K562 (cell line): ENCODE data around the gene ABLIM2. TPM values are rescaled to one million over a fixed set of nuclear protein-coding genes. Genes with fewer than 3 reads are reported as not detected.

Experiments used
- ATAC-seq: fragments of 200-7000 bp; cut with Tn5 transposase; 3 replicates; pipeline ENCODE4 v1.9.1; 2020; ENCODE audit warnings: moderate library complexity
- BruUV-seq: library from RNA; stranded (reverse); fragments of 400-500 nt; replicated peaks from 2 replicates; lab custom pipeline; 2021; lab: Mats Ljungman, UMichigan
- CTCF ChIA-PET: fragments of 300-600 bp; formaldehyde crosslinking; extraction: SDS; loops from one replicate; lab custom pipeline; 2021; ENCODE audit warnings: low intra/inter-chr PET ratio; lab: Yijun Ruan, JAX
- POLR2A ChIA-PET: fragments of 300-600, 350-650 bp; sonication (Branson Sonifier 250); formaldehyde crosslinking; extraction: SDS; loops from one replicate; lab custom pipeline; 2021; ENCODE audit warnings: antibody characterized with exemption, inconsistent platforms; lab: Yijun Ruan, JAX
- DNase-seq, 4 experiments: peaks; one replicate each; pipeline versions ENCODE4 v3.0.0 to v3.0.0-alpha.2; 2011 to 2018; ENCODE audit warnings: low spot score in 3 of 4, mixed read lengths in 3 of 4; ENCODE audit errors: extremely low read depth in 1 of 4
- FAIRE-seq: peaks from 2 replicates; lab custom pipeline; 2011; peaks lifted over from hg19 to GRCh38; lab: Jason Lieb, UNC
- H2AFZ ChIP-seq: 2 replicates; pipeline ENCODE4 v1.6.0; 2011; ENCODE audit warnings: low read depth, low read length, control low read depth, inconsistent platforms
- H3K27ac ChIP-seq: fragments of 200-600 bp; 3 replicates; pipeline ENCODE4 v1.8.0; 2011; ENCODE audit warnings: low read depth, mild to moderate bottlenecking, control low read depth, inconsistent platforms, low read length, moderate library complexity, mixed read lengths; ENCODE audit errors: extremely low read depth
- H3K27me3 ChIP-seq, 2 experiments: fragments of 300-600 bp in 1 of 2; 2 replicates in 1 of 2; 3 replicates in 1 of 2; pipeline versions ENCODE4 v1.6.0 to v1.8.0; 2011; ENCODE audit warnings: inconsistent platforms in 2 of 2, low read length in 2 of 2, mild to moderate bottlenecking in 1 of 2, mixed read lengths in 1 of 2, moderate library complexity in 1 of 2; ENCODE audit not compliant: control insufficient read depth in 2 of 2, insufficient read depth in 2 of 2
- H3K36me3 ChIP-seq: fragments of 300-600 bp; 3 replicates; pipeline ENCODE4 v1.8.0; 2011; ENCODE audit warnings: mild to moderate bottlenecking, low read length, inconsistent platforms; ENCODE audit not compliant: control insufficient read depth, insufficient read depth
- H3K4me1 ChIP-seq, 2 experiments: fragments of 200-600 bp in 1 of 2; replicated peaks in 1 of 2; 2 replicates in 1 of 2; 3 replicates in 1 of 2; pipeline versions ENCODE4 v1.5.1 to v1.8.0; 2011; ENCODE audit warnings: inconsistent platforms in 2 of 2, low read length in 2 of 2, mild to moderate bottlenecking in 1 of 2, mixed read lengths in 1 of 2, moderate library complexity in 1 of 2; ENCODE audit not compliant: control insufficient read depth in 2 of 2, insufficient read depth in 2 of 2
- H3K4me2 ChIP-seq: 2 replicates; pipeline ENCODE4 v1.6.1; 2011; ENCODE audit warnings: low read length, control low read depth, inconsistent platforms, mixed read lengths; ENCODE audit not compliant: insufficient read depth
- H3K4me3 ChIP-seq: fragments of 200-600 bp; sonication (generic), shearing (Covaris generic); 2 replicates; pipeline ENCODE4 v1.5.1; 2016; ENCODE audit warnings: control low read depth, inconsistent platforms
- H3K79me2 ChIP-seq: fragments of 200-600 bp; 3 replicates; pipeline ENCODE4 v1.8.0; 2011; ENCODE audit warnings: low read length, inconsistent platforms; ENCODE audit not compliant: control insufficient read depth, insufficient read depth
- H3K9ac ChIP-seq, 2 experiments: 2 replicates each; pipeline versions ENCODE4 v1.6.0 to v1.6.1; 2011; ENCODE audit warnings: low read depth in 2 of 2, low read length in 2 of 2, control low read depth in 1 of 2, inconsistent platforms in 1 of 2, mild to moderate bottlenecking in 1 of 2, mixed read lengths in 1 of 2; ENCODE audit not compliant: insufficient read depth in 1 of 2
- H3K9me1 ChIP-seq: one replicate; pipeline ENCODE4 v1.6.0; 2011; ENCODE audit warnings: inconsistent platforms, mild to moderate bottlenecking, low read length, moderate library complexity; ENCODE audit not compliant: control insufficient read depth, insufficient read depth
- H3K9me3 ChIP-seq: replicated peaks from 2 replicates; pipeline ENCODE4 v1.5.1; 2011; ENCODE audit warnings: low read depth, low read length, inconsistent platforms; ENCODE audit not compliant: control insufficient read depth, insufficient read depth
- H4K20me1 ChIP-seq: replicated peaks from 2 replicates; pipeline ENCODE4 v1.6.1; 2011; ENCODE audit warnings: low read length, inconsistent platforms, mixed read lengths; ENCODE audit not compliant: control insufficient read depth, insufficient read depth
- CHD2 ChIP-seq: IDR thresholded peaks from 2 replicates; pipeline ENCODE4 v1.6.1; 2011; ENCODE audit warnings: low read depth, low read length
- E2F3 ChIP-seq: fragments of 250-450 bp; sonication (Bioruptor Pico); IDR thresholded peaks from 2 replicates; pipeline ENCODE4 v1.4.0; 2020; ENCODE audit warnings: mild to moderate bottlenecking
- HDAC6 ChIP-seq: IDR thresholded peaks from 2 replicates; pipeline ENCODE4 v1.6.1; 2012; ENCODE audit warnings: low read depth, mild to moderate bottlenecking, control low read depth, inconsistent platforms, low read length, moderate library complexity
- HIVEP1 ChIP-seq: fragments of 250-450 bp; sonication (Bioruptor Pico); IDR thresholded peaks from 2 replicates; pipeline ENCODE4 v1.4.0; 2020; ENCODE audit warnings: mild to moderate bottlenecking
- MCM3 ChIP-seq: fragments of 450-650 bp; IDR thresholded peaks from 2 replicates; pipeline ENCODE4 v1.6.1; 2016
- NEUROD1 ChIP-seq: fragments of 150-350 bp; IDR thresholded peaks from 2 replicates; pipeline ENCODE4 v1.6.1; 2014; ENCODE audit warnings: borderline replicate concordance, low read length, low read depth; ENCODE audit not compliant: partially characterized antibody
- NFIC ChIP-seq: fragments of 450-650 bp; IDR thresholded peaks from 2 replicates; pipeline ENCODE4 v1.6.1; 2017; ENCODE audit warnings: mild to moderate bottlenecking, inconsistent platforms
- POLR3A ChIP-seq: IDR thresholded peaks from 2 replicates; pipeline ENCODE4 v1.6.1; 2011; ENCODE audit warnings: borderline replicate concordance, mild to moderate bottlenecking, moderate library complexity; ENCODE audit not compliant: insufficient read length, insufficient read depth; ENCODE audit errors: extremely low read depth
- ZC3H11A ChIP-seq: IDR thresholded peaks from 2 replicates; pipeline ENCODE4 v1.6.1; 2012; ENCODE audit warnings: low read depth, low read length, improper control_type of control experiment
- ZKSCAN8 ChIP-seq: fragments of 200-800 bp; sonication (Bioruptor generic); IDR thresholded peaks from 2 replicates; pipeline ENCODE4 v1.6.1; 2016; ENCODE audit warnings: missing genetic modification characterization, missing compliant biosample characterization
- ZNF184 ChIP-seq: sonication (generic); formaldehyde crosslinking; IDR thresholded peaks from 2 replicates; pipeline ENCODE4 v1.5.0; 2020; ENCODE audit warnings: missing genetic modification reagents
- ZNF239 ChIP-seq: fragments of 250-450 bp; sonication (Bioruptor Pico); IDR thresholded peaks from 2 replicates; pipeline ENCODE4 v1.4.0; 2020; ENCODE audit warnings: mild to moderate bottlenecking
- ZNF695 ChIP-seq: fragments of 450-650 bp; formaldehyde crosslinking; IDR thresholded peaks from 2 replicates; pipeline ENCODE4 v1.4.0; 2020; ENCODE audit warnings: mild to moderate bottlenecking, moderate library complexity
- WGBS: fragments of 100-300 bp; shearing (Covaris generic); methylation state at CpG from one replicate; pipeline ENCODE4 v1.1.6; 2016; ENCODE audit warnings: low coverage, mixed read lengths; ENCODE audit not compliant: insufficient coverage; ENCODE audit errors: missing lambda C conversion rate; 5-methylcytosine and 5-hydroxymethylcytosine counted together
- in situ Hi-C: fragments of 300-500 bp; cut with MboI; formaldehyde crosslinking; loops from 4 replicates; pipeline ENCODE4 v1.15.0; 2018; ENCODE audit warnings: inconsistent platforms, mixed read lengths
- intact Hi-C: fragments of 100-400 bp; cut with micrococcal nuclease; formaldehyde crosslinking; loops from 2 replicates; pipeline ENCODE4 v1.14.2; 2022
- polyA plus RNA-seq, 8 experiments: library from polyadenylated mRNA; depleted of rRNA in 4 of 8; stranded (reverse) in 5 of 8; unstranded in 3 of 8; fragments of >200 nt; fragmentation: Nextera tagmentation in 2 of 8; fragmentation: Illumina TruSeq in 1 of 8; extraction: Ambion mirVana in 2 of 8; extraction: Trizol in 1 of 8; gene quantifications; 2 replicates each; pipeline versions ENCODE4 v1.2.1 to v1.2.3, GENCODE V29; 2011 to 2014; ENCODE audit warnings: inconsistent platforms in 1 of 8, missing spikeins in 1 of 8
- total RNA-seq, 7 experiments: library from RNA; depleted of rRNA in 6 of 7; stranded (reverse); fragments of >200 nt in 6 of 7; fragmentation: Illumina TruSeq in 2 of 7; extraction: Trizol in 2 of 7; gene quantifications; 2 replicates each; pipeline versions ENCODE4 v1.2.1 to v1.2.3, GENCODE V29; 2011 to 2021; ENCODE audit warnings: low replicate concordance in 1 of 7
- TF ChIP-seq, protein P1 (sequence below): sonication (generic); formaldehyde crosslinking; IDR thresholded peaks from 2 replicates; pipeline ENCODE4 v1.8.0; 2022; ENCODE audit warnings: mild to moderate bottlenecking, missing genetic modification reagents, borderline replicate concordance

Gene ABLIM2
- total and polyA plus RNA-seq, 9 of the 15 experiments (the other 6 are each of a cell fraction or from before 2014, with no cell fraction given): not detected

DNA sequence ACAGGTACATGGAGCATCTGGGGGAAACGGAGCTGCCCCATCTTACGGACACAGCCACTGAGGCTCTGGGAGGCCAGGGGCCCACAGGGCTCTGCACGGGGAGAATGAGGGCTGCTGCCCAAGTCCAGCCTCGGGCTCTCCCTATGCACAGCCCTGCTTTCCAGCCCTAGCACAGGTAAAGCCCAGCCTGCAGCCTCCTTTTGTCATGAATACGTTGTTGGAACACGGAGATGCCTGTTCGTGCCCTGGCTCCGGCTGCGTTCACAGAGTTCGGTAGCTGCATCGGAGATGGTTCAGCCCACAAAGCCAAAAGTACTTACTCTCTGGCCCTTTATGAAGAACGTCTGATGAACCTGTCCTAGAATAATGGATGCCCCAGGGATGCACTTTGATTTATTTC is 150.2 kb downstream of the ABLIM2 start (continued):
- TF ChIP-seq, protein P1, sequence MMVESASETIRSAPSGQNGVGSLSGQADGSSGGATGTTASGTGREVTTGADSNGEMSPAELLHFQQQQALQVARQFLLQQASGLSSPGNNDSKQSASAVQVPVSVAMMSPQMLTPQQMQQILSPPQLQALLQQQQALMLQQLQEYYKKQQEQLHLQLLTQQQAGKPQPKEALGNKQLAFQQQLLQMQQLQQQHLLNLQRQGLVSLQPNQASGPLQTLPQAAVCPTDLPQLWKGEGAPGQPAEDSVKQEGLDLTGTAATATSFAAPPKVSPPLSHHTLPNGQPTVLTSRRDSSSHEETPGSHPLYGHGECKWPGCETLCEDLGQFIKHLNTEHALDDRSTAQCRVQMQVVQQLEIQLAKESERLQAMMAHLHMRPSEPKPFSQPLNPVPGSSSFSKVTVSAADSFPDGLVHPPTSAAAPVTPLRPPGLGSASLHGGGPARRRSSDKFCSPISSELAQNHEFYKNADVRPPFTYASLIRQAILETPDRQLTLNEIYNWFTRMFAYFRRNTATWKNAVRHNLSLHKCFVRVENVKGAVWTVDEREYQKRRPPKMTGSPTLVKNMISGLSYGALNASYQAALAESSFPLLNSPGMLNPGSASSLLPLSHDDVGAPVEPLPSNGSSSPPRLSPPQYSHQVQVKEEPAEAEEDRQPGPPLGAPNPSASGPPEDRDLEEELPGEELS: no peak

DNA sequence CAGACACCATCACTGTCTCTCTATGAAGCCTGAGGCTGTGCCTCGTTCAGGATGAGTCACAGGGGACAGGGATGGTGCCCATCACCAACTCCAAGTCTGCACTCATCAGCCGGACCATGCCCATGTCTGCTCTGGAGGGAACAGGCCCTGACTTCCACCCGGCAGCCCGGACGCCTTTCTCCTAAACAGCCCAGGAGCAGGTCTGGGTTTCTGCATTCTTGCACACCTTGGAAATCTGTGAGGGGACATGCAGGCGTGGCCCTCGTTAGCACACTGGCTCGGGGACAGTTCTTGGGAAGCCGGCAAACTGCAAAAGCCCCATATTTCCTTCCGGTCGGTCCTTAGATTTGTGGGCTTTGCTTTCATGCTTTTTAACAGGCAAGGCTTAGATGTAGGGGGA is 151.0 kb downstream of the ABLIM2 start:
- no peak overlapping the region for H3K4me2 ChIP-seq
- no peaks in the 10 kb centered on the region for H3K4me1 ChIP-seq
- H3K4me3 ChIP-seq: no peak overlapping the region
- BruUV-seq: no TSS peak
- H3K9ac ChIP-seq: no peak overlapping the region
- WGBS: 4% methylated on average over 8 of the region's 11 CpGs
- H4K20me1 ChIP-seq: no peaks in the 10 kb centered on the region; the same call in none of the 2 replicates
- ChIA-PET POLR2A (interaction anchor here (0.5 to 0.8 kb wide), 3 partner anchors 14 to 542 kb away, joined by 3 read pairs; no protein-coding TSS in a partner anchor), CTCF (no interaction called here)
- ATAC-seq: no peak
- no peak for DNase-seq
- H3K79me2 ChIP-seq: no peaks in the 10 kb centered on the region
- no peak overlapping the region for H3K27ac ChIP-seq
- TF ChIP-seq NFIC: no peak
- no peak for TF ChIP-seq CHD2
- TF ChIP-seq ZNF239 (CRISPR knock-in tag): no peak
- TF ChIP-seq E2F3 (CRISPR knock-in tag): no peak
- TF ChIP-seq POLR3A: no peak
- TF ChIP-seq NEUROD1: no peak
- TF ChIP-seq MCM3: no peak
- TF ChIP-seq HIVEP1 (CRISPR knock-in tag): no peak
- no peak for TF ChIP-seq ZNF184 (CRISPR knock-in tag)
- no peak for TF ChIP-seq ZNF695 (CRISPR knock-in tag)
- TF ChIP-seq ZKSCAN8 (CRISPR knock-in tag): no peak
- no peak for TF ChIP-seq HDAC6
- no peak for TF ChIP-seq ZC3H11A
- no peaks in the 10 kb centered on the region for H3K36me3 ChIP-seq
- no peaks in the 10 kb centered on the region for H3K9me3 ChIP-seq
- in situ Hi-C loops: no loop called here
- peaks cover 25 to 80% of the 10 kb centered on the region in 2 experiments; a peak in 4 of 5 replicates for H3K27me3 ChIP-seq
- FAIRE-seq: no peak
- H2AFZ ChIP-seq: no peak overlapping the region
- intact Hi-C loops: no loop called here
- H3K9me1 ChIP-seq: no peaks in the 10 kb centered on the region
